GM19193 (cell line): ENCODE data around the gene LRRC61.

Experiments
- POLR2A ChIP-seq: IDR thresholded peaks from 4 replicates; pipeline ENCODE4 v1.6.1; 2011; ENCODE audit not compliant: insufficient read depth, insufficient read length; ENCODE audit errors: extremely low read depth

LRRC61 gene

GRCh38 chr7:150340024-150340749 lies 17.0 kb downstream of the LRRC61 start:
- no peak for TF ChIP-seq POLR2A

GRCh38 chr7:150340875-150341262 lies 17.7 kb downstream of the LRRC61 start:
- TF ChIP-seq POLR2A, result no peak

- TF ChIP-seq POLR2A, result no peak
Measured at GRCh38 chr7:150341263-150342120, 18.3 kb downstream of the LRRC61 start, which contains the start of gene RARRES2. Gene RARRES2 (minus strand): TSS chr7:150341629. CDS start chr7:150340609, 1,020 bp downstream.

- TF ChIP-seq POLR2A, result no peak
Measured at GRCh38 chr7:150342121-150342408, 18.9 kb downstream of the LRRC61 start.

GRCh38 chr7:150343225-150343624 lies 20.1 kb downstream of the LRRC61 start:
- no peak for TF ChIP-seq POLR2A

- TF ChIP-seq POLR2A, result no peak
Measured at GRCh38 chr7:150344299-150344698, 21.1 kb downstream of the LRRC61 start.

GRCh38 chr7:150345012-150345411 lies 21.9 kb downstream of the LRRC61 start:
- no peak for TF ChIP-seq POLR2A

GRCh38 chr7:150346922-150347321 lies 23.8 kb downstream of the LRRC61 start:
- TF ChIP-seq POLR2A, result no peak

- no peak for TF ChIP-seq POLR2A
Measured at GRCh38 chr7:150351587-150352194, 28.5 kb downstream of the LRRC61 start.

GRCh38 chr7:150355666-150356059 lies 32.5 kb downstream of the LRRC61 start:
- TF ChIP-seq POLR2A, result no peak

GRCh38 chr7:150356265-150356897 lies 33.2 kb downstream of the LRRC61 start:
- TF ChIP-seq POLR2A, result no peak

GRCh38 chr7:150357270-150357669 lies 34.1 kb downstream of the LRRC61 start:
- no peak for TF ChIP-seq POLR2A

GRCh38 chr7:150357771-150358427 lies 34.7 kb downstream of the LRRC61 start:
- TF ChIP-seq POLR2A, result no peak

GRCh38 chr7:150358433-150358832 lies 35.3 kb downstream of the LRRC61 start:
- no peak for TF ChIP-seq POLR2A
